ENCODE results near the gene LRRFIP1.
A peak's percentile ranks its signal among the peaks of the same experiment; 100 is the strongest.
"Not testable (repeated sequence)": the region's sequence is repeated elsewhere in the genome, so short reads cannot be mapped to it uniquely, and the experiment has no call there.

Gene LRRFIP1

DNA sequence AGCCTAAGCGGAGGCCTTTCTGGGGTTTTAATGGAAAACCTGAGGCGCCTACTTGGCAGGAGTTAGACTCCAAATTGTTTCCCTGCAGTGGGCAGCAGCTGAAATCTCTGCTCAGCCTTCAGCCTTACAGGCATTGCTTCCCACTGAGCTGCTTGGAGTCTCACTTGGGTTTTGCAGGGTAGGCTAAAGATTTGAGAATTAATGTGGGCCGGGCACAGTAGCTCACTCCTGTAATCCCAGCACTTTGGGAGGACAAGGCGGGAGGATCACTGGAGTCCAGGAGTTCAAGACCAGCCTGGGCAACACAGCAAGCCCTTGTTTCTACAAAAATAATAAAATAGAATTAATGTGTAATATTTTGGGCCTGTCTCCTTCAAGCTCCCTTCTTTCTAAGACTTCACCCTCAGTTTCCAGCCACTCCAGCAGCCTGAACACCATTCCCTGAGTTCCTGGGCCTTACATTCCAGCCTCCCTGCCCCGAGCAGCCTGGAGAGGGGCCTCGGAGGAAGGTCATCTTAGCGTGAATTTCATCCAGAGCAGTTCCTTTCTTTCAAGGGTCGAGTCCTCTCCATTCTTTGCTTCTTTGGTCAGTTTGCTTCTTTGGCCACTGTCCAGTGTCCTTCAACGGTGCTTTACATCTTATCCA is 27.8 kb upstream of the LRRFIP1 start:
- Histone ChIP-seq H3K4me3 (ENCODE audit: low read depth, low read length) (no peak overlapping the region), H3K9me3 (ENCODE audit: control insufficient read depth, insufficient read depth, low read depth, low read length) (no peaks in the 10 kb centered on the region), H3K27me3 (ENCODE audit: control insufficient read depth, insufficient read depth, low read length) (no peaks in the 10 kb centered on the region), H3K9ac (ENCODE audit: low read length) (no peak overlapping the region), H3K36me3 (ENCODE audit: control insufficient read depth, insufficient read depth, low read length) (no peaks in the 10 kb centered on the region), H3K27ac (ENCODE audit: low read depth, low read length) (no peak overlapping the region), H3K4me1 (ENCODE audit: control insufficient read depth, insufficient read depth, low read length) (peaks cover 83% of the 10 kb centered on the region)

DNA sequence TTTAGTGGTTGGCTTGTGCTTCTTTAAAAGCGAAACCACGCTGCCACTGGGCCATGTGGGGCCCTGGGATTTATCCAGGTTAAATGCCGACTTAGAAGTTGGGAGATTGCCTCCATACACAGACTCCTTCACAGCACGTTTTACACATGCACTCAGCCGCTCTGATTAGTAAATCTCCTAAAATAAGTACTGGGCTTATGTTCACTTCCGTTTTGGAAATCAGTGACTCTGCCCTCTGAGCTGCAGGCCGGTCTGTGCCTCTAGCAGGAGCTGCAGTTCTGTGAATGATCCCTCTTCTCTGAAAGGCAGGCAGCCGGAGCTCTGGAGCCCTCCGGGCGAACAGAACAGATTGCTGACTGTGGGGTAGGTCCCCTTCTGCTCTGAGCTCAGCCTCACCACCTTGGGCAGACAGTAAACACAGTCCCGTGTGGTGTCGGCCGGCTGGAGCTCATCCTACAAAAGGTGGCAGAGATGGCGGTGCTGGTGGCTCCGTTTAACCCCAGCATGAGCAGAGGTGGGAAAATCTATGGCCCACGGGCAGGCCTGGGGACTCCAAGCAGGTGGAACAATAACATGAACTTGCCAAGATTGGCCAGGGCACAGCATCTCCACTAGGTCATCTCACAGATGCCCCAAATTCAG is 27.1 kb upstream of the LRRFIP1 start:
- Histone ChIP-seq H3K27ac (ENCODE audit: low read depth, low read length) (no peak overlapping the region), H3K27me3 (ENCODE audit: control insufficient read depth, insufficient read depth, low read length) (no peaks in the 10 kb centered on the region), H3K4me1 (ENCODE audit: control insufficient read depth, insufficient read depth, low read length) (peaks cover 79% of the 10 kb centered on the region), H3K9ac (ENCODE audit: low read length) (no peak overlapping the region), H3K4me3 (ENCODE audit: low read depth, low read length) (no peak overlapping the region), H3K9me3 (ENCODE audit: control insufficient read depth, insufficient read depth, low read depth, low read length) (peaks cover 6% of the 10 kb centered on the region; the same call in 1 of the 2 replicates), H3K36me3 (ENCODE audit: control insufficient read depth, insufficient read depth, low read length) (no peaks in the 10 kb centered on the region)

DNA sequence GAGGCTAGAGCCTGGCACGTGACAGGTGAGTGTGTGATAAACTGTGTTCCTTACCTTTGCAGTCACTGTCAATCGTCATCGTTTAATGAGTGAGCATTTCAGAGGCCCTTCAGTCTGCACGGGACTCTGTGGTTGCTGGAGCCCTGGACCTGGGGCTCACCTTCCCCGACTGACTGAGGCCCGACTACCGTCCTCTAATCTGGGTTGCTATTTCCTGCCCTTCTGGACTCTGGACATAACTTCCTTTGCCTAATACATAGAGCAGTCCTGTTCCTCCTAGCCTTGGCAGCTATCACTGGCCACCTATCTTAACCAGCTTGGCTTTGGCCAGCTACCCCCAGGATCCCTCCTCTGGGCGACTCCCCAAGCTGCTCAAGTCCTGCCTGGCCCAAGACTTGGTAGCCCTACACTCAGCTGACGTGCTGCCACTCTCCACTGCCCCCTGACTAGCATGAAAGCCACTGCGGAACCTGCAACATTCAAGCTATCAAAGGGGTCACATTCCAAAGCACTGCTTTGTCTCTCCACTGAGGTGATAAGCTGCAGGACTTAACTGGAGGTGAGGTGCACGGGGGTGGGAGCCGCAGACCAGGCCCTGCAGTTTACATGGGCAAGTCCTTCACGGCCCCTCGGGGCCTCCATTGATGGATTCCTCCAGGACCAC is 25.8 kb upstream of the LRRFIP1 start:
- H3K27ac ChIP-seq (ENCODE audit: low read depth, low read length), result no peak overlapping the region; the same call in 1 of the 2 replicates
- H3K4me1 ChIP-seq (ENCODE audit: control insufficient read depth, insufficient read depth, low read length), result peaks cover 81% of the 10 kb centered on the region
- peaks cover 11% of the 10 kb centered on the region; the same call in 1 of the 2 replicates for H3K9me3 ChIP-seq (ENCODE audit: control insufficient read depth, insufficient read depth, low read depth, low read length)
- H3K36me3 ChIP-seq (ENCODE audit: control insufficient read depth, insufficient read depth, low read length), result no peaks in the 10 kb centered on the region
- H3K27me3 ChIP-seq (ENCODE audit: control insufficient read depth, insufficient read depth, low read length), result no peaks in the 10 kb centered on the region
- H3K9ac ChIP-seq (ENCODE audit: low read length), result no peak overlapping the region
- H3K4me3 ChIP-seq (ENCODE audit: low read depth, low read length), result no peak overlapping the region

DNA sequence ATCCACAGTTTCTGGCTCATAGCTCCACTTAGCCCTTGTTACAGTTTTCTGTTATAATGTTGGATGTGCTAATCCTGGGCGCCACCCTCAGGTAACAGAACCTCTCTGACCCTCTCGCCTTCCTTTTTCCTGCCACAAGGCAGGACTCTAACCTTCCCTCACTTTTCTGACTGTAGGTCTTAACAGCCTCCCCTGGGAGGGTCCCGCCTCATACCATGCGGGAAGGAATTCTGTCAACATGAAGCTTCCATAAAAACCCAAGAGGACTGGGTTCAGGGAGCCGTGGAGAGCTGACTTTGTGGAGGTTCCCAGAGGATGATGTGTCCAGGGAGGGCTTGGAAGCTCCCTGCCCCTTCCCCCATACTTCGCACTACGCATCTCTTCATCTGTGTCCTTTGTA is 25.0 kb upstream of the LRRFIP1 start:
- H3K27me3 ChIP-seq (ENCODE audit: control insufficient read depth, insufficient read depth, low read length), result no peaks in the 10 kb centered on the region
- H3K9me3 ChIP-seq (ENCODE audit: control insufficient read depth, insufficient read depth, low read depth, low read length), result peaks cover 15% of the 10 kb centered on the region; the same call in 1 of the 2 replicates
- no peaks in the 10 kb centered on the region for H3K36me3 ChIP-seq (ENCODE audit: control insufficient read depth, insufficient read depth, low read length)
- peak overlapping the region; percentile 35 for H3K9ac ChIP-seq (ENCODE audit: low read length)
- no peak overlapping the region for H3K27ac ChIP-seq (ENCODE audit: low read depth, low read length)
- H3K4me1 ChIP-seq (ENCODE audit: control insufficient read depth, insufficient read depth, low read length), result peaks cover 73% of the 10 kb centered on the region
- no peak overlapping the region for H3K4me3 ChIP-seq (ENCODE audit: low read depth, low read length)

DNA sequence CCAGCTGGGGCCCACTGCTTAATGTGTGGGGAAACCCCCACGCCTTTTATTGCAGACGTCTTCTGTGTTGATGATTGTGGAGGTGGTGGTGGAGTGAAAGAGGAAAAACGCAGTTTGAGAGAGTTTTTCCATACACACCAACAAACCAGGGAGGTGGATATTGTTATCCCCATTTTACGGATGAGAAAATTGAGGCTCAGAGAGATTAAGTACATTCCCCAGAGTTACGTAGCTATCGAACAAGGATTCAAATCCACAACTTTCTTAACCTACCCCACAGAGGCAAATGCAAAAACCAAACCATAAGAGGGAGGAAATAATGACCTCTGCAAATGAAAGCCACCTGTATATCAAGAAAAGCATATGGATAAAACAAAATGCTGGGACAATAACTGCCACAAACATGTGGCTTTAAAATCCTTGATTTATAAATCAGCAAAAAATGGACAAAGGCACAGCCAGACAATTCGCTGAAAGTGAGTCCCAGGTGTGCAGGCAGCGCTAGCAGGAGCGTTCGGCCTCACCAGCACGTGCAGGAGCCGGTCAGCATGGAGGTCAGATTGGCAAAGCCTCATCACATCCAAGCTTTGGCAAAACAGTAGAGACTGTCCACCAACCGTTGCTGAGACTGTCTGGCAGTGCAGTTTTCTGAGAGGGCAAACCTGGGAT is 24.2 kb upstream of the LRRFIP1 start:
- no peaks in the 10 kb centered on the region for H3K27me3 ChIP-seq (ENCODE audit: control insufficient read depth, insufficient read depth, low read length)
- peaks cover 67% of the 10 kb centered on the region for H3K4me1 ChIP-seq (ENCODE audit: control insufficient read depth, insufficient read depth, low read length)
- no peaks in the 10 kb centered on the region for H3K36me3 ChIP-seq (ENCODE audit: control insufficient read depth, insufficient read depth, low read length)
- H3K9me3 ChIP-seq (ENCODE audit: control insufficient read depth, insufficient read depth, low read depth, low read length), result peaks cover 16% of the 10 kb centered on the region; the same call in 1 of the 2 replicates
- peak overlapping the region; percentile 38; the same call in 1 of the 2 replicates for H3K27ac ChIP-seq (ENCODE audit: low read depth, low read length)
- peak overlapping the region; percentile 65 for H3K9ac ChIP-seq (ENCODE audit: low read length)
- peak overlapping the region; percentile 6; the same call in 1 of the 2 replicates for H3K4me3 ChIP-seq (ENCODE audit: low read depth, low read length)

DNA sequence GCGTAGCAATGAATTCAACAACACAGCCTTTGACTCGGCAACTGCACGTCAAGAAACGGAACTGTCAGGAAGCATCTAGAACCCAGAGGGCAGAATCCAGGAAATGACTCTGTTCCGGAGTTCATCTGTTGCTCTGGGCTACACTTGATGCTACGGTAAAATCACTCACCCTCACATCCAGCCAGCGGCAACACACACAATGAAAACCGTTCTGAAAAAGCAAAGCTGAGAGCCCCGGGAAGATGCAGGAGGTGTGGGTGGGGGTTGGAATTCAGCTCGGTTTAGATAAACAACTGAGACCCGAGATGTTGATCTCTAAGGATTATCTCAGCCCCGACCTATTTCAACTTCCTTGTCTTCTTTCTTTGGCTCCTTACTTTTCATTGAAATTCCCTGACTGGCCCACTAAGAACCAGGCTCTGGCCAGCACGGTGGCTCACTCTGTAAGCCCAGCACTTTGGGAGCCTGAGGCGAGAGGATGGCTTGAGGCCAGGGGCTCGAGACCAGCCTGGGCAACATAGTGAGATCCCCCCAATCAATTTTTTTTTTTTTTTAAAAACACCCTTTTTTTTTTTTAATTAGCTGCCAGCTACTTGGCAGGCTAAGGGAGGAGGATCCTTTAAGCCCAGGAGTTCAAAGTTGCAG is 23.5 kb upstream of the LRRFIP1 start:
- Histone ChIP-seq H3K36me3 (ENCODE audit: control insufficient read depth, insufficient read depth, low read length) (no peaks in the 10 kb centered on the region), H3K4me1 (ENCODE audit: control insufficient read depth, insufficient read depth, low read length) (peaks cover 60% of the 10 kb centered on the region), H3K4me3 (ENCODE audit: low read depth, low read length) (peak overlapping the region; percentile 6; the same call in 1 of the 2 replicates), H3K9me3 (ENCODE audit: control insufficient read depth, insufficient read depth, low read depth, low read length) (peaks cover 16% of the 10 kb centered on the region; the same call in 1 of the 2 replicates), H3K27me3 (ENCODE audit: control insufficient read depth, insufficient read depth, low read length) (no peaks in the 10 kb centered on the region), H3K27ac (ENCODE audit: low read depth, low read length) (peak overlapping the region; percentile 38; the same call in 1 of the 2 replicates), H3K9ac (ENCODE audit: low read length) (peak overlapping the region; percentile 65)

DNA sequence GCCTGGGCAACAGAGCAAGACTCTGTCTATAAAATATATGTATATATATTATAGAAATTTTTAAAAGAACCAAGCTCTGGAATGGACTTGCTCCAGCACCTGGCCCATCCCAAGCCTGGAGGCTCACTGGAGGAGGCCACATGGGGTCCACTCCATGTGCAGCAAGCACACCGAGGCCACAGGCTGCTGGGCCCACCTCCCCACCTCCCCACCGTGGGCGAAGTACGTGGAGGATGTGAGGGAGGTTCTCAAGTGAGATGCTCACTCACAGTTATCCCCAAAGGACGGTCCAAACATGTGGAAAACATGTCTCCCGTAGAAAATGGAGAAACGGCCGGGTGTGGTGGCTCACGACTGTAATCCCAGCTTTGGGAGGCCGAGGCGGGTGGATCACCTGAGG is 23.0 kb upstream of the LRRFIP1 start:
- Histone ChIP-seq H3K36me3 (ENCODE audit: control insufficient read depth, insufficient read depth, low read length) (no peaks in the 10 kb centered on the region), H3K4me1 (ENCODE audit: control insufficient read depth, insufficient read depth, low read length) (peaks cover 55% of the 10 kb centered on the region), H3K4me3 (ENCODE audit: low read depth, low read length) (no peak overlapping the region), H3K27ac (ENCODE audit: low read depth, low read length) (no peak overlapping the region), H3K9ac (ENCODE audit: low read length) (no peak overlapping the region), H3K9me3 (ENCODE audit: control insufficient read depth, insufficient read depth, low read depth, low read length) (peaks cover 16% of the 10 kb centered on the region; the same call in 1 of the 2 replicates), H3K27me3 (ENCODE audit: control insufficient read depth, insufficient read depth, low read length) (no peaks in the 10 kb centered on the region)

DNA sequence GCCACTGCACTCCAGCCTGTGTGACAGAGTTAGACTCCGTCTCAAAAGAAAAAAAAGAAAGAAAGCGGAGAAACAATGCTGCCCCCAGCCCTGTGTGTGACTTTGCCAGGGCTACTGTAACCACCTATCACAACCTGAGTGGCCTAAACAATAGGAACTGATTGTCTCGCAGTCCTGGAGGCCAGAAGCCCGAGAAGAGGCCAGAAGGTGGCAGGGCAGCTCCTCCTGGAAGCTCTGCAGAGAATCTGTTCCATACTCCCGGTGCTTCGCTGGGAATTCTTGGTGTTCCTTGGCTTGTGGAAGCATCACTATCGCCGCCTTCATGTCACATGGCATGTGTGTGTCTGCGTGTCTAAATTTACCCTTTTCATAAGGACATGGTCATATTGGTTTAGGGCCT is 22.4 kb upstream of the LRRFIP1 start:
- Histone ChIP-seq H3K27ac (ENCODE audit: low read depth, low read length) (peak overlapping the region; percentile 30; the same call in 1 of the 2 replicates), H3K36me3 (ENCODE audit: control insufficient read depth, insufficient read depth, low read length) (no peaks in the 10 kb centered on the region), H3K9me3 (ENCODE audit: control insufficient read depth, insufficient read depth, low read depth, low read length) (peaks cover 16% of the 10 kb centered on the region; the same call in 1 of the 2 replicates), H3K27me3 (ENCODE audit: control insufficient read depth, insufficient read depth, low read length) (no peaks in the 10 kb centered on the region), H3K4me3 (ENCODE audit: low read depth, low read length) (no peak overlapping the region), H3K9ac (ENCODE audit: low read length) (peak overlapping the region; percentile 37), H3K4me1 (ENCODE audit: control insufficient read depth, insufficient read depth, low read length) (peaks cover 50% of the 10 kb centered on the region)

DNA sequence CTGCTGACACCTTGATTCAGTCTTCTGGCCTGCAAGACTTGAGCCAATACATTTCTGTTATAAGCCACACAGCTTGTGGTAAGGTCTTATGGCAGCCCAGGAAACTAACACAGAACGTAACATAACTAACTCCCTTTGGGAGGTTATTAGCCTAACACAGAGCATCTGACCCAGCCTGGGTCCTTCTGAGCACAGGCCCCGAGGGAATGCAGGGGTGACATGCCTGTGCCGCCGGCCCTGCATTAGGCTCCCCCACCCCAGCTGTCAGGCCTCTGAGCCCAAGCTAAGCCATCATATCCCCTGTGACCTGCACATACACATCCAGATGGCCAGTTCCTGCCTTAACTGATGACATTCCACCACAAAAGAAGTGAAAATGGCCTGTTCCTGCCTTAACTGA is 20.9 kb upstream of the LRRFIP1 start:
- Histone ChIP-seq H3K4me1 (ENCODE audit: control insufficient read depth, insufficient read depth, low read length) (peaks cover 35% of the 10 kb centered on the region), H3K9ac (ENCODE audit: low read length) (peak overlapping the region; percentile 80), H3K9me3 (ENCODE audit: control insufficient read depth, insufficient read depth, low read depth, low read length) (peaks cover 16% of the 10 kb centered on the region; the same call in 1 of the 2 replicates), H3K4me3 (ENCODE audit: low read depth, low read length) (peak overlapping the region; percentile 1; the same call in 1 of the 2 replicates), H3K27ac (ENCODE audit: low read depth, low read length) (peak overlapping the region; percentile 30; the same call in 1 of the 2 replicates)
- H3K36me3 ChIP-seq (ENCODE audit: control insufficient read depth, insufficient read depth, low read length); H3K27me3 ChIP-seq (ENCODE audit: control insufficient read depth, insufficient read depth, low read length): not testable (repeated sequence)

Data from HUES6 (cell line).